MCF 10A (cell line): ENCODE results near the gene ALDH1L1. TPM values are rescaled to one million over a fixed set of nuclear protein-coding genes. Genes with fewer than 3 reads are reported as not detected.

Experiments used
- BruUV-seq: library from RNA; stranded (reverse); fragments of 400-500 nt; replicated peaks from 2 replicates; lab custom pipeline; 2021; lab: Mats Ljungman, UMichigan
- CTCF ChIA-PET: fragments of 300-600 bp; sonication (Branson Sonifier 250); formaldehyde crosslinking; extraction: SDS; loops from one replicate; lab custom pipeline; 2021; ENCODE audit warnings: antibody characterized with exemption, inconsistent platforms; lab: Yijun Ruan, JAX
- POLR2A ChIA-PET: fragments of 300-600, 350-650 bp; sonication (Branson Sonifier 250); formaldehyde crosslinking; extraction: SDS; loops from one replicate; lab custom pipeline; 2020; ENCODE audit warnings: antibody characterized with exemption, inconsistent platforms; lab: Yijun Ruan, JAX
- DNase-seq: peaks from one replicate; pipeline ENCODE4 v3.0.0-alpha.2; 2018; ENCODE audit not compliant: unreplicated experiment
- H3K27ac Mint-ChIP-seq: one replicate; pipeline ENCODE4 v1.8.0; 2022; ENCODE audit warnings: mild to moderate bottlenecking, low read depth, mixed read lengths; ENCODE audit not compliant: unreplicated experiment
- H3K27me3 Mint-ChIP-seq: one replicate; pipeline ENCODE4 v1.8.0; 2022; ENCODE audit warnings: mixed read lengths; ENCODE audit not compliant: insufficient read depth, unreplicated experiment
- H3K36me3 Mint-ChIP-seq: one replicate; pipeline ENCODE4 v1.8.0; 2022; ENCODE audit warnings: mild to moderate bottlenecking, moderate library complexity, mixed read lengths; ENCODE audit not compliant: insufficient read depth, unreplicated experiment
- H3K4me1 Mint-ChIP-seq: one replicate; pipeline ENCODE4 v1.8.0; 2022; ENCODE audit warnings: mixed read lengths; ENCODE audit not compliant: insufficient read depth, unreplicated experiment
- H3K4me3 Mint-ChIP-seq: one replicate; pipeline ENCODE4 v1.8.0; 2022; ENCODE audit warnings: mild to moderate bottlenecking, moderate library complexity, mixed read lengths; ENCODE audit not compliant: unreplicated experiment
- H3K9me3 Mint-ChIP-seq: one replicate; pipeline ENCODE4 v1.8.0; 2022; ENCODE audit warnings: mixed read lengths; ENCODE audit not compliant: unreplicated experiment
- intact Hi-C: fragments of 100-400 bp; cut with micrococcal nuclease; formaldehyde crosslinking; loops from 2 replicates; pipeline ENCODE4 v1.14.1; 2022
- total RNA-seq: library from RNA; stranded (reverse); gene quantifications from 2 replicates; pipeline ENCODE4 v1.2.3, GENCODE V29; 2022
- TF ChIP-seq, protein P1 (sequence below): fragments of 200-600 bp; IDR thresholded peaks from one replicate; pipeline ENCODE4 v1.8.0; 2022; ENCODE audit warnings: antibody characterized with exemption, mild to moderate bottlenecking; ENCODE audit not compliant: unreplicated experiment

ALDH1L1 gene
- total RNA-seq, 1 experiment from 2014 or later, result 1.9 TPM

DNA sequence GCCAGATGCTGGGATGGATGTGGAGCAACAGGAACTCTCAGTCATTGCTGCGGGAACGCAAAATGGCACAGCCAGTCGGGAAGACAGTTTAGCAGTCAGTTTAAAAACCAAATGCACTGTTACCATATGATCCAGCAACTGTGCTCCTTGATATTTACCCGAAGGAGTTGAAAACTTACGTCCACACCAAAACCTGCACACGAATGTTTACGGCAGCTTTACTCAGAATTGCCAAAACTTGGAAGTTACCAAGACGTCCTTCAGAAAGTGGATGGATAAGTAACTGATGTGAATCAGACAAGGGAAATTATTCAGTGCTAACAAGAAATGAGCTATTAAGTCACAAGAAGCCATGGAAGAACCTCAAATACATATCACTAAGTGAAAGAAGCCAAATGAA lies 60.4 kb downstream of the ALDH1L1 start:
- no TSS peak for BruUV-seq
- Mint-ChIP-seq H3K9me3 (no peaks in the 10 kb centered on the region), H3K4me3 (no peak overlapping the region), H3K36me3 (no peaks in the 10 kb centered on the region), H3K27ac (no peak overlapping the region), H3K27me3 (no peaks in the 10 kb centered on the region), H3K4me1 (peaks cover 11% of the 10 kb centered on the region)
- intact Hi-C loops, result no loop called here
- ChIA-PET POLR2A (no interaction called here), CTCF (interaction anchor here (0.6 to 2.1 kb wide), 3 partner anchors 12 to 105 kb away, joined by 3 to 7 read pairs (median 3); no protein-coding TSS in a partner anchor)
- DNase-seq, result no peak
- TF ChIP-seq, protein P1, sequence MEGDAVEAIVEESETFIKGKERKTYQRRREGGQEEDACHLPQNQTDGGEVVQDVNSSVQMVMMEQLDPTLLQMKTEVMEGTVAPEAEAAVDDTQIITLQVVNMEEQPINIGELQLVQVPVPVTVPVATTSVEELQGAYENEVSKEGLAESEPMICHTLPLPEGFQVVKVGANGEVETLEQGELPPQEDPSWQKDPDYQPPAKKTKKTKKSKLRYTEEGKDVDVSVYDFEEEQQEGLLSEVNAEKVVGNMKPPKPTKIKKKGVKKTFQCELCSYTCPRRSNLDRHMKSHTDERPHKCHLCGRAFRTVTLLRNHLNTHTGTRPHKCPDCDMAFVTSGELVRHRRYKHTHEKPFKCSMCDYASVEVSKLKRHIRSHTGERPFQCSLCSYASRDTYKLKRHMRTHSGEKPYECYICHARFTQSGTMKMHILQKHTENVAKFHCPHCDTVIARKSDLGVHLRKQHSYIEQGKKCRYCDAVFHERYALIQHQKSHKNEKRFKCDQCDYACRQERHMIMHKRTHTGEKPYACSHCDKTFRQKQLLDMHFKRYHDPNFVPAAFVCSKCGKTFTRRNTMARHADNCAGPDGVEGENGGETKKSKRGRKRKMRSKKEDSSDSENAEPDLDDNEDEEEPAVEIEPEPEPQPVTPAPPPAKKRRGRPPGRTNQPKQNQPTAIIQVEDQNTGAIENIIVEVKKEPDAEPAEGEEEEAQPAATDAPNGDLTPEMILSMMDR, result no peak

DNA sequence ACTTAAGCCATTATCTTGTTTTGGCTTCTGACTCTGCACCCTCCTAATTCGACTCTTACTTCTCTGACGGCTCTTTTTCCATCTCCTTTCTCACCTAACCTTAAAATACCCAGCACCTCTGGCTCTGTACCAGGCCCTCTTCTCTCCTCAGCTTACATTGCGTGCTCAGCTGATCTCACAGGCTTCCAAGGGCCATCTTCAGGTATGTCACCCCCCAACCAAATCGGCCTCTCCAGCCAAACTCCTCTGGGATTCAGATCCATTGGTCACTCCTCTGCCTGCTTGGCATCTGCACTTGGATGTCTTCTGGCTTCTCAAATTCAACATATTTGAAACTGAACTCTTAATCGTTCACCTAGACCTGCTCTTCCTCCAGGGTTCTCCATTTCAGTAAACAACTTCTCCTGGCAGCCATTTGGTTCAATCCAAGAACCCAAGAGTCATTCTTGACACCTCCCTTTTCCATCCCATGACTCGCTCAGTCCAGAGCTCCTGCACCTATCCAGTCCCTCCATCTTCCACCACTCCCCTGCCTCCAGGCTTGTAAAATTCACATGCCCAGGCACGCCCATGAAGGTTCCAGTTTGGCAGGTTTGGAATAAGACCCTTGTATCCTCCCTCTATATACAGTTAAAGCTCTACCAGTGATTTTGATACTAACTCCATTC lies 61.2 kb downstream of the ALDH1L1 start:
- Mint-ChIP-seq H3K9me3 (no peaks in the 10 kb centered on the region), H3K27me3 (no peaks in the 10 kb centered on the region), H3K4me3 (no peak overlapping the region), H3K36me3 (no peaks in the 10 kb centered on the region), H3K4me1 (peaks cover 11% of the 10 kb centered on the region), H3K27ac (no peak overlapping the region)
- POLR2A ChIA-PET, result interaction anchor here (0.6 kb wide), 1 partner anchor 93 kb away, joined by 3 read pairs; no protein-coding TSS in a partner anchor
- CTCF ChIA-PET, result interaction anchor here (2.1 kb wide), 1 partner anchor 15 kb away, joined by 7 read pairs; no protein-coding TSS in a partner anchor
- TF ChIP-seq, protein P1, result no peak
- intact Hi-C loops, result no loop called here
- DNase-seq, result no peak
- no TSS peak for BruUV-seq

DNA sequence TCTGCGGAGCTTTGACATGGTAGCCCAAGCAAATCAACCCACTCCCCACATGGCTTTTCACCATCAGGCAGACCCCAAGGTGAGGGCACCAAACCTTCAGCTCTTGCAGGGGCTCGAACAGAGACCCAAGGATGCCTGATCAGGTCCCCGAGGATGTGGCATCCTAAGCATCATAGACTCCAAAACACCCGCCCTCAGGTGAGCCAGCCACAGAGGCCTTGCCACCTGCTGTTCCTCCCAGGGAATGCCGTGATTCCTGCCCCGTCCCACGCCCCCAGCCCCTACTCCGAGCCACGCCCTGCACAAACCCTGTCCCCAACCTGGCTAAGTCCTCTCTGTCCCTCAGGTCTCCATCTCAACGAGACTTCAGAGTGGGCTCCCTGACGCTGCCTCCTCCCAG lies 61.8 kb downstream of the ALDH1L1 start:
- no peaks in the 10 kb centered on the region for H3K36me3 Mint-ChIP-seq
- H3K27ac Mint-ChIP-seq, result no peak overlapping the region
- H3K4me3 Mint-ChIP-seq, result no peak overlapping the region
- ChIA-PET POLR2A (interaction anchor here (0.6 kb wide), 1 partner anchor 92 kb away, joined by 3 read pairs; no protein-coding TSS in a partner anchor), CTCF (interaction anchor here (2.1 kb wide), 1 partner anchor 15 kb away, joined by 7 read pairs; no protein-coding TSS in a partner anchor)
- H3K9me3 Mint-ChIP-seq, result no peaks in the 10 kb centered on the region
- no TSS peak for BruUV-seq
- DNase-seq, result no peak
- H3K27me3 Mint-ChIP-seq, result no peaks in the 10 kb centered on the region
- intact Hi-C loops, result no loop called here
- peaks cover 11% of the 10 kb centered on the region for H3K4me1 Mint-ChIP-seq
- TF ChIP-seq, protein P1, result no peak

DNA sequence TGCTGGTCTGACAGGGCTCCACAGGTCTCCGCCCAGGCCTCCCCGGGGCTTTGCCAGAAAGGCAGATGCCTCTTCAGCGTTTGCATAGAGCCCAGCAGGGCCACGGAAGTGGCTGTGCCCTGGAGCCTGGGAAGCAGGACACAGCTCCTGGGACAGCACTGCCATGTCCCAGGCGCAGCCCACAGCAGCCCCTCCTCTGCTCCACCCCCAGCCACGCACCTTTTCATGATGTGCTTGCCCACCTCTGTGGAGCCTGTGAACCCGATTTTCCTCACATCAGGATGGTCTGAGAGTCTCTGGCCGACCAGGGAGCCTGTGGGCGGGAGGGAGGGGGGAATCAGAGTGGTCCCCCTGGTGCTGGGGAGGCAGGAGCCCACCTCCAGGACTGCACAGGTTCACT lies 62.6 kb downstream of the ALDH1L1 start:
- CTCF ChIA-PET, result no interaction called here
- POLR2A ChIA-PET, result no interaction called here
- H3K27me3 Mint-ChIP-seq, result no peaks in the 10 kb centered on the region

More for the DNA sequence above, 62.6 kb downstream of the ALDH1L1 start:
- Mint-ChIP-seq H3K27ac (no peak overlapping the region), H3K36me3 (no peaks in the 10 kb centered on the region), H3K4me3 (no peak overlapping the region), H3K9me3 (no peaks in the 10 kb centered on the region), H3K4me1 (peaks cover 11% of the 10 kb centered on the region)
- no peak for DNase-seq
- BruUV-seq, result no TSS peak
- TF ChIP-seq, protein P1, result no peak
- intact Hi-C loops, result no loop called here
